ENCODE results near the gene SYK.
A peak's percentile ranks its signal among the peaks of the same experiment; 100 is the strongest.

The SYK gene

DNA sequence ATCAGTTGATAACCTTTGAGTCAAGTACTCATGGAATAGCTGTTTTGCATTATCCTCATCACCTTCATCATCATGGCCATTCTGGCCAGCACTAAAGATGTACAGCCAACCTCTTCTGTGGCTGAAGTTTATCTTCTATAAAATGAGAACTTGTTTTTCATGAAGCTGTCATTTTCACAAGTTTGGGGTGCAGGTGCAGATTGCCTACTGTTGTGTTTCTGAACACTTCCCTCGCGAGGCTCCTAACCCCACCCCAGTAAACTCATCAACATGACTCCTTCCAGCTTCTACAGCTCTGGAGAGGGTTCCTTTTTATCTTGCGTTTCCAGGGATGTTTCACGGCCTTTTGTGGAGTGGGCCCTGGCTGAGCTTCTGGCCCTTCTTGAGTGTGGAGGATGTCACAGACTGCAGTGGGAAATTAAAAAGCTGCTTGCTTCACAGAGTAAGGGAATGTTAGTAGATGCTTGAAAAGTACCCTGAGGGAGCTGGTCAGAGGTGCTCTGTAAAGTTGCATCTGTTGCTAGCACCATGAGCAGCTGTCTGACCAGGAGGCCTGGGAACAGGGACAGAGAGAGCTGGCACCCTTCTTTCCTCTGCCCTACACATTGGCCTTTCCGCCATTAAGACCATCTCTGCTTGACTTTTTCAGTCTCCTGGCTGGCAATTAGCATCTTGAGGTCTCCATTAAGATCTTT lies 24.9 kb downstream of the SYK start:
- DNase-seq: no peak

DNA sequence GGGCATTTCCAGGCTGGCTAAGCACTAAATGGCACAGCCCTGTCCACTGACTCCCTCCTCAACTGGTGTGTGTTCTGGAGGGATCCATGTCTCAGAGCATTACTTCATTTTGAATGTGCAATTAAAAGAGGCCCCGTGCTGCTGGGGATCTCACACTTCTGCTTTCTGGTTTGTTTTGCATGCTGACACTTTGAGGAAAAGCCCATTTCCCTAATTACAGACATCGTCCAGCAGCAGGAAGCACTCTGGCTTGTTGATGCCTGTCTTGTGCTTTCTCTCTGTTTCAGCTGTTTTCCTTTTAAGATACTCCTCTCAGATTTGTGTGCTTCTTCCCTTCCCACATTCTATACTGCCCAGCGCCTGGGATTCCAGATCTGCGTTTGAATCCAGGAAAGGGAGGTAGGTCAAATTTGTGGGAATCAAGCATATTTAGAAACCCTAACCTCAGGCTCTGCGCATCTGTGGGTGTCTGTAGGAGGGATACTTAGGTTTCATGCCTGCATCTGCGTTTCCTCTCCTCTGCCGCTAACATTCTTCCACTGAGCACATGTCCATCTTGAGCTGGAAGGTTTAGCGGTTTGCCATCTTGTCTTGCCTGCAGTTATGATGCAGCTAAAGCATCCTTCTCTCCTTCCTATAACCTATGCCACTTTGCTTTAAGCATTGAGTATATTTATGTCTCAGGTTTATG lies 25.7 kb downstream of the SYK start:
- peak; percentile 83 for DNase-seq

DNA sequence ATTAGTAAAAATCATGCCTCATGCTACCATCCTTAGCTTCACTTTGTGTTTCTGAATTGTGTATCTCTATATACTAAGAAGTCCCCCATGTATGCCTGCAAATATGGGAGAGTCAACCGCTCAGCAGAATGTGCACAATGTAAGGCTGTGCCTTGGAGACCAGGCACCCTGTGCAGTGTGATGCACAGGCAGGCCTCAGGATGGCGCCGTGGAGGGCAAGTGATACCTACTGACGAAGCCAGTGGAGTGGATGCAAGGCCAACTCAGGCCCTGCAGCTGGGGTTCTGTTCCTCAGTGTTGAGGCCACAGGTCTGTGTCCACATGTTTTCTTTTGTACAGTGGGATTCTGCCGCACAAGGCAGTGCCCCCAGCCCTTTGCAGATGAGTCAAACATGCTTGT lies 28.4 kb downstream of the SYK start:
- no peak for DNase-seq

DNA sequence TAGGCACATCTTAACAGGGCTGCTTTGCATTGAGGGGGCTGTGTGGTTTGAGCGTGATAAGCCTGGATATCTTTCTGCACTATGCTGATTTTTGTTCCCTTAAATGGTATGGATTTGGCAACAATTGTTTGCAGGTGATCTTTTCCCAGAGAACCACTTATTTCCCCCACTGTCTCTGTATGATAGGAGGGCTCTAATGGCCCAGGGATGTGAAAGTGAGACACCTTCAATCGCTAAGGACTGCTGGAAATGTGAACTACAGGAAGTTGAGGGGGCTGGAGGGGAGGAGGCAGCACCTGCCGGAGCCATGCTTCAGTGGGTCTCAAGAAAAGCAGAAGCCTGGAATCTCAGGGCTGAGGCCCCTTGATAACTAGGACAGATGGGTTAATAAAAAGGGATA lies 29.4 kb downstream of the SYK start:
- DNase-seq: no peak

DNA sequence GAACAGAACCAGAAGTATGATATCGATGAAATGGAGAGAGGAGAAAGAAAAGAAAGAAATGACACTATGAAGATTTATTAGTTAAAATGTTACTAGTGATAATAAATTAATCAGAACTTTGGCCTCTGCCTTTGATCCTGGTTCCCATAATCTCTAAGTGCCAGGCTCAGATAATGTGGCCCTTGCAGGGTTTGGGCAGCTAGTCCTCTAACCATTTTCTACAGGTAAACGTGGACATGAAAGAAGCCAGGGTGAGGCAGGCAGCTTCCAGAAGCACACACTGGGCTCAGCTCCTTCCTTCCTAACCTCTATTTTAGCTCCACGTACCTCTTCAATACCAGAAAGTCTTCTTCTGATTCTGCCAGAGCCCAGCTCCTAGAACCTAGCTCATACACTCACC lies 30.6 kb downstream of the SYK start:
- no peak for DNase-seq

DNA sequence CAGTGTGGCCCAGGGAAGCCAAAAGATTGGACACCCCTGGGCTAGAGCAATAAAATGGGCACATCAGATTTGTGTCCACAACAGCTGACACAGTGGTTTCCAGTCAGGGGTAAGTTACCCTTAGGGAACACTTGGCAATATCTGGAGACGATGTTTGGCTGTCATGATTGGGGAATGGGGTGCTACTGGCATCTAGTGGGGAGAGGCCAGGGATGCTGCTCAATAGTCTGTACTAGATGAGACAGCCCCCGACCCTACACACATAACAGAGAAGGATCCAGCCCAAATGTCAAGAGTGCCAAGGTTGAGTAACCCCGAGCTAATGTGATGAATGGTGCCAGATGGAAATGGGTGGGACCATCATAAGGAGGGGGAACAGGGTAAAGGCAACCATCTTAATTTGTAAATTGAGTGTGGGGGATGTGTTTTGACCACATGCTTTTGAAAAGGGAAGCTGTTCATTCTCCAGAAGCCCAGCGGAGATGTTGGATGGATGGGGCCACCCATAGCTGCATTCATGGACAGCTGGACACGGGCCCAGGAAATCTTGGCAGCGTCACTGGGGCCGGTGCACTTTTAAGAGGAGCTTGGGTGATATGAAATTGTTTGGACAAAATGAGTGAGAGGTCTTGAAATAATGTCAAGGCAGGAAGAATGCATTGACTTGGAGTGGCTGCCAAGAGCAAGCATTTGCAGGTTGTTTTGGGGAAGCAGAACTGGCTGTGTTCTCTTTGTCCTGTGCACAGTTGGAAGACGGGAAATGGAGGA lies 33.4 kb downstream of the SYK start:
- DNase-seq: no peak

DNA sequence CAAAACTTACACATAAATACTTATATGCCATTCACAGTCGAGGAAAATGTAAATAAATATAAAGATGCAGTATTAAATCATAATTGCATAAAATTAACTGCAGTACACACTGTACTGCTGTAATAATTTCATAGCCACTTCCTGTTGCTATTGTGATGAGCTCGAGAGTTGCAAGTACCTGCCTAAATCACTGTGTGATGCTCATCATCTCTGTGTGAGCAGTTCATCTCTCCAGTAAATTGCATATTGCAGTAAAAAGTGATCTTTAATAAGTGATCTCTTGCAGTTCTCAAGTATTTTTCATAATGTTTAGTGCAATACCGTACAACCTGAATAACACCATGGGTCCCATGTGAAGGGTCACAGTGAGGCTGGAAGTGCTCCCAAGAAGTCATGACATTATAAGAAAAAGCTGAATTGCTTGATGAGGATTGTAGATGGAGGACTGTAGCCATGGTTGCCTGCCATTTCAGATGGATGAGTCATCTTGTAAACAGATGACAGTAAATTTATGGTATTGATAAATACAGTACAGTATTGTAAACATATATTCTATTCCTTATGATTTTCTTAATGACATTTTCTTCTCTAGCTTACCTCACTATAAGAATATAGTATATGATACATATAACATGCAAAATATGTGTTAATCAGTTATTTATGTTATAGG lies 34.9 kb downstream of the SYK start:
- no peak for DNase-seq

DNA sequence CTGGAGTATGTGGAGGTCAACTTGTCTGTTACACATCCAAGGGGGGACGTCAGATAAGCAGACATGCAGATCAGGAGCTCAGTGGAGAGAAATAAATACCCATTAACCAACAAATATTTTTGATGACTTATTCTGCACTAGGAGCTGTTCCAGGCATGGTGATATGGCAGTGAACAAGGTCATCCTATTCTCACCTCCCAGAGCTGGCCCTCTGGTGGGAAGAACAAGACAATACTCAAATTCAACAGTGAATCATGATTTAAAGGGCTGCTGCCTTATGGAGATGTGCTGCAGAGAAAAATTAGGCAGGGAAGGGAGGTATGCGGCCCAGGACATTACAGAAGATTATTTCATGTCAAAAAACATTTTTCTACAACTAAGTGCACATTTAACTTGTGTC lies 36.5 kb downstream of the SYK start:
- DNase-seq: no peak

DNA sequence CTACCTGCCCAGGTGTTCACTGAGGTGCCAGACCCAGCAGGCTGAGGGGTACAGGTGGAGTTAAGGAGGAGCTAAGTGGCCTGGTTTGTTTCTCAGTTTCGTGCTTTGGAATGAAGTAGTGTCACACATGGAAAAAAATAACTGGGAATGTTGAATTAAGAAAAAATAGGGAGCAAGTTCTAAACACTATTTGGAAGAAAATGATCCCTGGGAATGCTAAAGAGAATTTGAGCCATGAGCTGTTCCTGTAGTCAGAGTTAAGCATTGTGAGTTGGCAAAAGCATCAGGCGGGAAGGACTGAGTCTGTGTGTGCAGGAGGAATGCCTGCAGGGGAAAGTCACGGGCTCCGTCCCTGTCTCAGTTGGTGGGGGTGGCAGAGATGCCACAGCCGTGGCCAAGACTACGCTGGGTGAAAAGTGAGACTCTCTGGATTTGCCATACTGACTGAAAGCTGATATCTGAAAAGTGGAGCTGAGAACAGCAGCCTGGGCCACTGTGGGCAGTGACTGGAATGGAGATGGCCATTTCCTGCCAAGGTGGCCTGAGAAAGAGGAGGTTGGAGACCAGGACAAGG lies 37.0 kb downstream of the SYK start:
- DNase-seq: no peak

DNA sequence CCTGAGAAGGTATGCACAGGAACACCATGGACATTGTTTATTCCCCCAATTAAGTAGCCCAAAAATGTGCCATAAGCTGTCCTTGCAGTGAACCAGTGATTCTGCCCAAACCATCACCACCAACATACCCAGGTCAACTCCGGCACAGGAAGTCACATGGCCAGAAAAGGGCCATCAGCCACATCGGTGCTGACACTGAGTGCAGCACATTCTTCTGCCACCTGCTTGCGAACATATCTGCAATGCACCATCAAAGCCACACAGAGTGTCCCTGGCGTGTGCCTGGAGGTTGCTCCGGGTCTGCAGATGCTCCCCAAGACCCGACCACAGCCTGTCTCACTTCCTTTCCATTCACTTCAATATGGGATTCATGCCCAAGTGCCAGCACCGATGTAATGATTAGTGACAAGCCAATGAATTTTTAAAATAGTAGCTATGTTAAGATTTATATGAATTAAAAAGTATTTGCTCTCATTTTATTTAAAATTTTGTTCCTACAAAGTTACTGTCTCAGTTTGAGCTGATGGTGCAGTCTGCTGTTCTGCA lies 37.6 kb downstream of the SYK start:
- DNase-seq: no peak

DNA sequence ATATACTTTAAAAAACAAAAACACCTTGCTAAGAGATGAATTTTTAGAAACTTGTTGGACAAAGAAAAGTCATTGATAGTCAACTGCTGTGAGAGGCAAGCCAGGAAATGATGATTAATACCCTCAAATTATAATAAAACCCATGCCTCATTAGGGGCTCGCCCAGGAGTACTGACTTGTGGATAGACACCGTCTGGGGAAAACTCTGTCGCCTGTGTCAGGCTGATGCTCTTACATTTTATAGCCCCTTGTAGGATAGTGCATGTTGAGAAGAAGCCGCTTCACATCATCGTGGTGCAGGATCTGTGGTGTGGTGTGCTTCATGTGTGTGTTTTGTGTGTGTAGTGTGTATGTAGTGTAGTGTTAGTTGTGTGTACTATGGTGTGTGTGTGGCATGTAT lies 39.1 kb downstream of the SYK start:
- no peak for DNase-seq

DNA sequence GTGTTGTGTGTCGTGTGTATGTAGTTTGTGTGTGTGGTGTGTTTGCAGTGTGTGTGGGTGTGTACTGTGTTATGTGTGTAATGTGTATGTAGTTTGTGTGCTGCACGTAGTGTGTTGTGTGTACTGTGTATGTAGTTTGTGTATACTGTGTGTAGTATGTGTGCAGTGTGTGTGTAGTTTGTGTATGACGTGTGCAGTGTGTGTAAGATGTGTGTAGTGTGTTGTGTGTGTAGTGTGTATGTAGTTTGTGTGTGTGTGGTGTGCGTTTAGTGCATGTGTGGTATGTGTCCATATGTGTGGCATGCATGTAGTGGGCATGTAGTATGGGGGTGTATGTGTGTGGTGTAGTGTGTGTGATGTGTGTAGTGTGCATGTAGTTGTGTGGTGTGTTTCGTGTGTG lies 39.6 kb downstream of the SYK start:
- no peak for DNase-seq

DNA sequence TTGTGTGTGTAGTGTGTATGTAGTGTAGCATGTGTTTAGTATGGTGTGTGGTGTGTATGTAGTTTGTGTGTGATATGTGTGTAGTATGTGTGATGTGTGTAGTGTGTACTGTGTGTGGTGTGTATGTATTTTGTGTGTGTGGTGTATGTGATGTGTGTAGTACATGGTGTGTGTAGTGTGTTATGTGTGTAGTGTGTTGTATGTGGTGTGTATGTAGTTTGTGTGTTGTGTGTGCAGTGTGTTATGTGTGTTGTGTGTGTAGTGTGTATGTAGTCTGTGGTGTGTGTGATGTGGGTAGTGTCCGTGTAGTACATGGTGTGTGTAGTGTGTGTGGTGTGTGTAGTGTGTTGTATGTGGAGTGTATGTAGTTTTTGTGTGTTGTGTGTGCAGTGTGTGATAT lies 40.0 kb downstream of the SYK start:
- no peak for DNase-seq

DNA sequence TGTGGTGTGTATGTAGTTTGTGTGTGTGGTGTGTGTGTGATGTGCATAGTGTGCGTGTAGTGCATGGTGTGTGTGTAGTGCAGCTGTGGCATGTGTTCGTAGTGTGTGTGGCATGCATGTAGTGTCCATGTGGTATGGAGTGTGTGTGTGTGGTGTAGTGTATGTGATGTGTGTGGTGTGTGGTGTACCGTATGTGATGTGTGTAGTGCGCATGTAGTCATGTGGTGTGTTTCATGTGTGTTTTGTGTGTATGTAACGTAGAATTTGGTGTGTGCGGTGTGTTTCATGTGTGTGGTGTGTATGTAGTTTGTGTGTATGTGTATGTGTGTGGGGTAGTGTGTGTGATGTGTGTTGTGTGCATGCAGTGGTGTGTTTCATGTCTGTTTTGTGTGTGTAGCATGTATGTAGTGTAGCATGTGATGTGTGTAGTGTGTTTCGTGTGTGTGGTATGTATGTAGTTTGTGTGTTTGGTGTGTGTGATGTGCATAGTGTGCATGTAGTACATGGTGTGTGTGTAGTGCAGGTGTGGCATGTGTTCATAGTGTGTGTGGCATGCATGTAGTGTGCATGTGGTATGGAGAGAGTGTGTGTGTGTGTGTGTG lies 40.7 kb downstream of the SYK start:
- no peak for DNase-seq

DNA sequence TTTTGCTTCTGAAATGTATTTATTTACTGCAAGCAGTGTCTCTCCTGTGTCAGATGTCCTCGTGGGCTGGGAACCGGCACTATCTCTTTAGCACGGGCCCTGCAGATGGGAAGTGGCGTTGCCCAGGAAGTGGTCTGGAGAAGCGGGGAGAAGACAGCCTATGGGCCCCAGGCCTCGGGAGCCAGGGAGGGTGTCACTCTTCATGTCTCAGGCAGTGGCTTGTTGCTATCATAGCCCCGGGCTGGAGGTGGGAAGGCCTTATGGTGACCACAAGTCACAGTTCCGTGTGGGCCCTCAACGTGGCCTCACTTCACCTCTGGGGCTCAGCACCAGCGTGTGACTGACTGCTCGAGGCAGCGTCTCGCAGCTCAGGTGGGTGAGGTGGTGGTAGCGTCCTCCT lies 41.4 kb downstream of the SYK start:
- DNase-seq: peak; percentile 73

DNA sequence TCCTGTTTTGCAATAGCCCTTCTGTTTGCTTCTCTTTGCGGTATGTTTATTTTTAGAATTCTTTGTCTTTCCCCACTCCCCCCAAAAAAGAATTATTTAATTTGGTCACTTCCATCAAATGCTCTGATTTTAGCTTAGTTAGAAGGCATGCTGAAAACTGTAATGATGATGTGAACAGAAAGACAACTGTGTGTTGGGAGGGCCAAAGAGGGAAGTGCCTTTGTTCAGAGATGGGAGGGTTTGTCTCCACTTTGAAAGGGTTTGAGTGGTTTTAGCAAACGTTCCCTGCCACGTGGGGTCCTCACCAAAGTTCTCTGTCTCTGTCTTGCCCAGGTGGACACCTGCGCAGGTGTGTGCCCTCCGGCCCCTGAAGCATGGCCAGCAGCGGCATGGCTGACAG lies 41.9 kb downstream of the SYK start:
- no peak for DNase-seq

DNA sequence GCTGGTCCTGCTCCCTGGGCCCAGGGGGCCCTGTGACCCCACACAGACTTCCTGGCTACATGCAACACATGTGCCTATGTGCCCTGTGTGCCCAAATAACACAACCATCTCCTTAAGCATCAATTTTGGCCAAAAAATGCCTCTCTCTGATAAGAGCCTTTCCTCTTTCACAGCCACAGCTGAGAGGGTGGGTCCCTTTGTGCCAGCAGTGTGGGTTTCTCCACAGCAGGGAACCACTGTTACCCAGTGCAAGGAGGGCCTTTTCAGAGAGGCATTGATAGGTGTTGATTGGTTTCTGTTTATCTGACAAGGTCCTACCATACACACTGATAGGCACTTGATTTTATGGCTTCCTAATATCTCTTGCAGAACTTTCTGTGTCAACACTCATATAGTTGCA lies 42.7 kb downstream of the SYK start:
- DNase-seq: no peak

DNA sequence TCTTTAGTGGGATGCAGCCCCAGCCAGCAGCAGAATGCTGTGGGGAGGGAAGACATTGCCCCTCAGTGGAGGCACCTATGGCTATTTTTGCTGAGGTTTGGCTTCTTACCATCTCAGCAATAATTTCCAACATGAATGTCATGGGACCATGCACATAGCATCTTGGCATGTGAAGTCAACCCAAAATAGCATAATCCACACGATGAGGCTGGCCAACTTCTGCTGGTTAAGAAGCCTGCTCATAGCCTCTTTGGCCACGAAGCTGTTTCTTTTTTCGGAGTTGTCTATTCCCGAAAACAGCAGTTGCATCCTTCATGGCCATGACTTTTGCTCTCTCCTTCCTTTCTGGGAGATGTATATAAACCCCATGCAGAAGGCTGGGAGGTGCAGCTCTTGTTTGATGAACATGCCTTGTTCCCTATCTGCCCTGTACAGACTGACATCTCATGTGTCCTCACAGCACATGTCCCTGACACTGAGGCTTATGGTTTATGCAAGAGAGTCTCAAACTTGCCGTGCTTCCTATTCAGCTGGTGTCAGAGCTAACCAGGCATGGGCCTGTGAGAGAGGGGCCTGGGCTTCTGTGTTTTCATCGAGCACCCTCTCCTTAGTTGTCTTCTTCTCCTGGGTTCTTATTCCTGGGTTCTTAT lies 45.3 kb downstream of the SYK start:
- no peak for DNase-seq

DNA sequence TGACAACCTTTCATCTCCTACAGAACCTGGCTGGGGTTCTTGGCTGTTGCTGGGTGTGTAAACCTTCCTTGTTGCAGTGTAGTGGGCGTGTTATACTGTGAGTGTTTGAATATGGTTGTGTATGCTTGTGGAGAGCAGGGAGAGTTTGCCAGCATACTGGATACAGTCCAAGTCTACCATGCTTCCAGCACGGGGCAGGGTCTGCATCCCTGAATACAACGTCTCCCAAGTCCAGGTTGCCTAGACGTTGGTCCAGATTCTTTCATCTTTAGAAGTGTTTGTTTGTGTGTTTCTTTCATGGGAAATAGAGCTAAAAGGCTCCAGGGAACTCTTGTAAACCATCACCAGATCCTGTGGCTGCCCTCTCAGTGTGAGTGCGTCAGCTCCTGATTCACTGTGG lies 46.4 kb downstream of the SYK start:
- no peak for DNase-seq

DNA sequence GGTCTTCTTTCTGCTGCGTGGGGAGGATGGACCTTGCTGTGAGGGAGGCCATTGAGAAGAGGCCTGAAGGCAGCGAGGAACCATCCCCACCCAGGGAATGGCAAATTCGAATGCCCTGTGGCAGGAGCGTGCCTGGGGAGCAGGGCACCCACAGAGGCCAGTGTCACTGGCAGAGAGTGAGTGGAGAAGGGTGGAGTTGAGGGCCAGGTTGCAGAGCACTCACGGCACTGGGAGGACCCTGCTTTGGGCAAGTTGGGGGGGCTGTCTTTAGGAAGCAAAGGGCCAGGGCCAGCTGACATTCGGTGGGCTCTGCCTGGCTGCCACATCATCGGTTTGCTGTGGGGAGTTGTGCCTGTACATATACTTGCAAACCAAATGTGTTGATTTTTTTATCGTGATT lies 47.2 kb downstream of the SYK start:
- DNase-seq: no peak

DNA sequence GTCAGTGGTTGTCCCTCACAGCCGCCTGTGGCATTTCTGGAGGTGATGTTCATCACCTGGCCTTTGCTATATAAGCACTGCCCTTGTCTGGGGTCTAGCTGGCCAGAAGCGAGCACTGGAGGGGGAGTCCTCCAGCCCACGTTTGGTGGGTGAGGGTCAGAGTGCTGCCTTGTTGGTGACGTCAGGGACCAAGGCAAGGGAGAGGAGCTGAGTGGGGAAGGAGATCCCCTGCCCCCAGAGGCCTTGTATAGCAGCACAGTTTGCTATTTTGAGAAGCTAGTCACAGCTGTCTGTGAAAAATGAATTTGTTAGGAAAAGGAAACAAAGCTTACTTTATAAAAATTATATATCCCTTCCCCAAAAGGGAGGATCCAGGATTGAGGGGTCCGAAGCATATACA lies 49.8 kb downstream of the SYK start:
- no peak for DNase-seq

DNA sequence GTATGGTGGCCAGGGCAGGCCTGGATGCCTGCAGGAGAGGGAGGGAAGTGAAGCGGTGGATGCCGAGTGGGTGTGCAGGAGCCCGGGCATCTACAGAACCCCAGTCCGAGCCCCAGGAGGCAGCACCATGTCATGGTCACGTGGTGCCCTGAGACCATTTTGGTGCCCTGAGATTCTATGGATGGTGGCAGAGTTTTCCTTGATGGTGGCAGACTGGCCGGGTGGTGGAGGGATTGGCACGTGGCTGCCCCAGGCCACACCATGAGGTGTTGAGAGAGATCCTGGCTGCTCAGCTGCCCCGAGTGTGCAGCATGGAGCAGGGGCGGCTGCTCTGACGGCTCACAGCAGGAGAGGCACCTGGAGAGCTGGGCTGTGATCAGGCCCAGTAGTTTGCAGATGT lies 52.3 kb downstream of the SYK start:
- no peak for DNase-seq
